Fibroblast of pulmonary artery (primary cell): ENCODE data around the gene RFTN2.
"Not testable (repeated sequence)": the region's sequence is repeated elsewhere in the genome, so short reads cannot be mapped to it uniquely, and the experiment has no call there.

ENCODE experiments used
- DNase-seq: peaks from one replicate; pipeline ENCODE4 v3.0.0-alpha.2; 2010; ENCODE audit warnings: low read depth
- H3K4me3 ChIP-seq: replicated peaks from 2 replicates; pipeline ENCODE4 v1.5.1; 2011; ENCODE audit warnings: low read depth, mild to moderate bottlenecking, control low read depth, low read length, moderate library complexity
- CTCF ChIP-seq: IDR thresholded peaks from 2 replicates; pipeline ENCODE4 v1.5.1; 2011; ENCODE audit warnings: mild to moderate bottlenecking, control low read depth, low read length, inconsistent platforms; ENCODE audit errors: missing control alignments

RFTN2 gene

GRCh38 chr2:197647961-197648690 lies 27.3 kb downstream of the RFTN2 start:
- no peak for TF ChIP-seq CTCF
- H3K4me3 ChIP-seq, result no peak overlapping the region
- DNase-seq, result peak; percentile 54

GRCh38 chr2:197641666-197642065 lies 33.7 kb downstream of the RFTN2 start:
- no peak overlapping the region for H3K4me3 ChIP-seq
- TF ChIP-seq CTCF, result no peak
- DNase-seq, result no peak

- DNase-seq, H3K4me3 ChIP-seq: not testable (repeated sequence)
Measured at GRCh38 chr2:197640571-197641122, 34.7 kb downstream of the RFTN2 start.

GRCh38 chr2:197633109-197633657 lies 42.2 kb downstream of the RFTN2 start:
- no peak for TF ChIP-seq CTCF
- H3K4me3 ChIP-seq, result no peak overlapping the region
- DNase-seq, result no peak

GRCh38 chr2:197628043-197628500 lies 47.3 kb downstream of the RFTN2 start:
- TF ChIP-seq CTCF, result no peak
- DNase-seq, result peak; percentile 39
- no peak overlapping the region for H3K4me3 ChIP-seq

- DNase-seq, result no peak
- TF ChIP-seq CTCF, result no peak
- H3K4me3 ChIP-seq, result no peak overlapping the region
Measured at GRCh38 chr2:197626965-197627625, 48.3 kb downstream of the RFTN2 start.

- TF ChIP-seq CTCF, result no peak
- no peak overlapping the region for H3K4me3 ChIP-seq
- peak; percentile 42 for DNase-seq
Measured at GRCh38 chr2:197620133-197620532, 55.3 kb downstream of the RFTN2 start.
